ENCODE measurements around the gene KCTD3. TPM values are rescaled to one million over a fixed set of nuclear protein-coding genes. Genes with fewer than 3 reads are reported as not detected.

Gene KCTD3
- total RNA-seq, 6 experiments from 2014 or later: 33.0 to 43.5 (median 39.3) TPM

DNA sequence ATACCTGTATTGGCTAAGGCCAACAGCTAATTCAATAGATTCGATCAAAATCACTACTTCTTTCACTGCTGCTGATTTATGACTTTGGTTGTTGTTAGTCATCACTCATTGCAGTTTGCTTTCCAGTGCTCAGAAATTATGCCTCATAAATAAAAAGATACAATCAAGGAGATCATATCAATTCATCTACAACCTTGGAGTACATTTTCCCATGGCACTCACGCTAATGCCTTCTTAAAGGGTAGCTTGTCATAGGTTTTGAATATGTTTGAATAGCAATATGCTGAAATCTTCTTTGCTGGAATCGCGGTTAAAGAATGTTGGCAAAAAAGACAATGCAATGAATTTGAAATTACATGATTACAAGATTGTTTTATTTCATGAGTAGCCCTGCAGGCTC, 89.9 kb downstream of the KCTD3 start:
- intact Hi-C loops (cut with DNase I): no loop called here
- 84% methylated on average over 4 of the region's 4 CpGs for WGBS (ENCODE audit: insufficient coverage, low coverage, low lambda C conversion rate, missing lambda C conversion rate)
- no peak for ATAC-seq
- TF ChIP-seq CTCF (IDR thresholded peaks at IDR 0.05) (no peak), POLR2A (IDR thresholded peaks at IDR 0.05) (no peak)
- Histone ChIP-seq H3K9me3 (no peaks in the 10 kb centered on the region), H3K27ac (no peak overlapping the region), H3K36me3 (no peaks in the 10 kb centered on the region), H3K4me3 (no peak overlapping the region), H3K27me3 (no peaks in the 10 kb centered on the region), H3K4me1 (peaks cover 0 to 21% (median 10%) of the 10 kb centered on the region in 4 donors)
- DNase-seq: no peak

DNA sequence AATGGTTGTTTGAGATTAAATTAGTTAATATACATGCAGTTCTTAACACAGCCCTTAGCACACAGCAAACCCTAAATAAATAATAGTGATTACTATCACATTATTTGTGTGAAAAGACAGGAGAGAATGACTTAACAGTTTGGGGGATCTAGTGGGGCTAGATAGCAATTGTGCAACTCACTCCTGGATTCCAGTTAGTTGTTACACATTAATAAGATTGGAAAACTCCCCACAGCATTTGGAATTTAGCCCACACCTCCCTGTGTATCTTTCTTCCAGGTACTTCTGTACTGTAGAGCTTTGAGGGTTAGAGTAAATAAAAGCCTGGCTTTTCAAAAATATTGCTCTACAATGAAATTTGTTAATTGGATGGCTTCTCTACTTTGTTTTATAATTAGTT, 93.2 kb downstream of the KCTD3 start:
- ATAC-seq (peak; percentile 86 to 97 (median 92)), DNase-seq (peak in 1 of 3 donors; percentile 66)
- Histone ChIP-seq H3K4me3 (no peak overlapping the region), H3K27me3 (no peaks in the 10 kb centered on the region), H3K27ac (peak overlapping the region in 2 of 3 donors; percentile 41 to 58), H3K36me3 (no peaks in the 10 kb centered on the region), H3K9me3 (no peaks in the 10 kb centered on the region), H3K4me1 (peaks cover 0 to 21% (median 10%) of the 10 kb centered on the region in 4 donors)
- TF ChIP-seq CTCF (IDR thresholded peaks at IDR 0.05): no peak
- TF ChIP-seq POLR2A (IDR thresholded peaks at IDR 0.05): no peak
- intact Hi-C loops (cut with DNase I): no loop called here

- no peaks in the 10 kb centered on the region for H3K36me3 ChIP-seq
- DNase-seq (peak in 1 of 3 donors; percentile 51), ATAC-seq (peak; percentile 69 to 83 (median 76))
- no peaks in the 10 kb centered on the region for H3K9me3 ChIP-seq
- H3K4me3 ChIP-seq: no peak overlapping the region
- H3K4me1 ChIP-seq: peaks cover 0 to 21% (median 10%) of the 10 kb centered on the region in 4 donors
- TF ChIP-seq CTCF (IDR thresholded peaks at IDR 0.05): no peak
- no peak for TF ChIP-seq POLR2A (IDR thresholded peaks at IDR 0.05)
- WGBS (ENCODE audit: insufficient coverage, low coverage, low lambda C conversion rate, missing lambda C conversion rate): 18% methylated on average over 1 of the region's 1 CpG
- intact Hi-C loops (cut with DNase I): no loop called here
- H3K27me3 ChIP-seq: no peaks in the 10 kb centered on the region
- peak overlapping the region in 2 of 3 donors; percentile 41 to 58 for H3K27ac ChIP-seq
These were observed 93.9 kb downstream of the KCTD3 start for GRCh38 chr1:215661033-215661432.

DNA sequence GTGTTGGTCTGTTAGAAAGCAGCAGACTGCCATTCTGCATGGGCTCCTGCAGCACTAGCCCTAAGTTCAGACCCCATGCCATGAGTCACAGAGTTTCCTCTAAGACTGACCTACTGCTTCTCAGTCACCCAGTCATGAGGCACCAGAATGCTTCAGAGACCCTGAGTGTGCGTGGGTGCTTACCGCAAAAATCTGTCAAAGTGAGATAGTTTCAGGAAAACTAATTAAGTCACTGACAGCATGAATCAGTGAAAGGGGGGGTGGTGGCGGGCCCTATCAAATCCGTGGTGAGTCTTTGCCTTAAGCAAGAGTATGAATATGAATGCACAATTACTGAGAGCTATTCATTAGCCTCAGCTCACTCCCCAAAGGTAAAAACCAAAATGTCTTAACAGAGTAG, 98.1 kb downstream of the KCTD3 start:
- 66% methylated on average over 3 of the region's 4 CpGs for WGBS (ENCODE audit: insufficient coverage, low coverage, low lambda C conversion rate, missing lambda C conversion rate)
- no peak for TF ChIP-seq CTCF (IDR thresholded peaks at IDR 0.05)
- TF ChIP-seq POLR2A (IDR thresholded peaks at IDR 0.05): no peak
- no peak for ATAC-seq
- peaks cover 0 to 13% (median 6%) of the 10 kb centered on the region in 4 donors for H3K4me1 ChIP-seq
- no peak overlapping the region for H3K27ac ChIP-seq
- no peaks in the 10 kb centered on the region for H3K36me3 ChIP-seq
- no peak for DNase-seq
- no peaks in the 10 kb centered on the region for H3K9me3 ChIP-seq
- no peak overlapping the region for H3K4me3 ChIP-seq
- intact Hi-C loops (cut with DNase I): no loop called here
- H3K27me3 ChIP-seq: no peaks in the 10 kb centered on the region

GRCh38 chr1:215667761-215668160, 100.7 kb downstream of the KCTD3 start:
- TF ChIP-seq CTCF (IDR thresholded peaks at IDR 0.05) (no peak), POLR2A (IDR thresholded peaks at IDR 0.05) (no peak)
- H3K4me1 ChIP-seq: no peaks in the 10 kb centered on the region
- ATAC-seq: no peak
- H3K36me3 ChIP-seq: no peaks in the 10 kb centered on the region
- H3K4me3 ChIP-seq: no peak overlapping the region
- H3K9me3 ChIP-seq: no peaks in the 10 kb centered on the region
- H3K27me3 ChIP-seq: no peaks in the 10 kb centered on the region
- intact Hi-C loops (cut with DNase I): no loop called here
- no peak overlapping the region for H3K27ac ChIP-seq
- DNase-seq: no peak
- 86% methylated on average over 2 of the region's 2 CpGs for WGBS (ENCODE audit: insufficient coverage, low coverage, low lambda C conversion rate, missing lambda C conversion rate)

Measured in right lobe of liver (tissue), 6 donors.